ENCODE data around the gene DCTN3.
A peak's percentile ranks its signal among the peaks of the same experiment; 100 is the strongest.

DCTN3 gene

GRCh38 chr9:34637356-34638137 is 17.3 kb upstream of the DCTN3 start, which contains the start of gene SIGMAR1:
TSS of gene SIGMAR1 (minus strand) at chr9:34637787. CDS start at chr9:34637697, 90 bp downstream.
- no peaks in the 10 kb centered on the region for H3K9me3 Mint-ChIP-seq
- H3K4me1 Mint-ChIP-seq (ENCODE audit: low read depth) = peaks cover 39% of the 10 kb centered on the region
- H3K27me3 Mint-ChIP-seq = peaks cover 2% of the 10 kb centered on the region
- H3K36me3 Mint-ChIP-seq (ENCODE audit: low read depth) = peaks cover 15% of the 10 kb centered on the region
- H3K4me3 Mint-ChIP-seq = peak within 1 kb of the TSS; percentile 91
- intact Hi-C loops (cut with micrococcal nuclease) = loop anchor here (1.0 kb wide), 1 partner anchor 28 kb away; no protein-coding TSS in a partner anchor
- H3K27ac Mint-ChIP-seq = peak within 1 kb of the TSS; percentile 98

GRCh38 chr9:34636791-34637355 is 16.6 kb upstream of the DCTN3 start:
- Mint-ChIP-seq H3K27ac (peak overlapping the region; percentile 98), H3K36me3 (ENCODE audit: low read depth) (peaks cover 15% of the 10 kb centered on the region), H3K4me1 (ENCODE audit: low read depth) (peaks cover 39% of the 10 kb centered on the region), H3K27me3 (peaks cover 9% of the 10 kb centered on the region), H3K9me3 (no peaks in the 10 kb centered on the region), H3K4me3 (peak overlapping the region; percentile 91)
- intact Hi-C loops (cut with micrococcal nuclease) = loop anchor here (1.0 kb wide), 1 partner anchor 28 kb away; no protein-coding TSS in a partner anchor

- H3K4me3 Mint-ChIP-seq = no peak overlapping the region
- H3K27ac Mint-ChIP-seq = peak overlapping the region; percentile 11
- peaks cover 15% of the 10 kb centered on the region for H3K36me3 Mint-ChIP-seq (ENCODE audit: low read depth)
- no peaks in the 10 kb centered on the region for H3K9me3 Mint-ChIP-seq
- intact Hi-C loops (cut with micrococcal nuclease) = loop anchor here (2.0 kb wide), 1 partner anchor 89 kb away; no protein-coding TSS in a partner anchor
- peaks cover 22% of the 10 kb centered on the region for H3K27me3 Mint-ChIP-seq
- peaks cover 33% of the 10 kb centered on the region for H3K4me1 Mint-ChIP-seq (ENCODE audit: low read depth)
Measured at GRCh38 chr9:34635556-34635955, 15.3 kb upstream of the DCTN3 start.

- H3K27ac Mint-ChIP-seq = no peak overlapping the region
- intact Hi-C loops (cut with micrococcal nuclease) = loop anchor here (1.0 to 2.0 kb wide), 2 partner anchors 22 to 88 kb away; partner anchors contain the start of gene RPP25L
- no peaks in the 10 kb centered on the region for H3K9me3 Mint-ChIP-seq
- no peak overlapping the region for H3K4me3 Mint-ChIP-seq
- peaks cover 33% of the 10 kb centered on the region for H3K4me1 Mint-ChIP-seq (ENCODE audit: low read depth)
- peaks cover 30% of the 10 kb centered on the region for H3K27me3 Mint-ChIP-seq
- peaks cover 15% of the 10 kb centered on the region for H3K36me3 Mint-ChIP-seq (ENCODE audit: low read depth)
Measured at GRCh38 chr9:34634551-34635248, 14.4 kb upstream of the DCTN3 start.

- H3K36me3 Mint-ChIP-seq (ENCODE audit: low read depth) = peaks cover 15% of the 10 kb centered on the region
- H3K4me1 Mint-ChIP-seq (ENCODE audit: low read depth) = peaks cover 38% of the 10 kb centered on the region
- no peak overlapping the region for H3K4me3 Mint-ChIP-seq
- no peaks in the 10 kb centered on the region for H3K9me3 Mint-ChIP-seq
- intact Hi-C loops (cut with micrococcal nuclease) = loop anchor here (1.0 to 2.0 kb wide), 2 partner anchors 22 to 87 kb away; partner anchors contain the start of gene RPP25L
- H3K27me3 Mint-ChIP-seq = peaks cover 37% of the 10 kb centered on the region
- H3K27ac Mint-ChIP-seq = no peak overlapping the region
Measured at GRCh38 chr9:34633851-34634550, 13.7 kb upstream of the DCTN3 start.

- intact Hi-C loops (cut with micrococcal nuclease) = no loop called here
- Mint-ChIP-seq H3K4me3 (no peak overlapping the region), H3K4me1 (ENCODE audit: low read depth) (peaks cover 37% of the 10 kb centered on the region), H3K9me3 (no peaks in the 10 kb centered on the region), H3K27me3 (peaks cover 42% of the 10 kb centered on the region), H3K27ac (no peak overlapping the region), H3K36me3 (ENCODE audit: low read depth) (peaks cover 15% of the 10 kb centered on the region)
Measured at GRCh38 chr9:34633166-34633565, 12.9 kb upstream of the DCTN3 start.

GRCh38 chr9:34630402-34631154 is 10.3 kb upstream of the DCTN3 start:
- H3K4me1 Mint-ChIP-seq (ENCODE audit: low read depth) = peaks cover 23% of the 10 kb centered on the region
- peaks cover 68% of the 10 kb centered on the region for H3K27me3 Mint-ChIP-seq
- intact Hi-C loops (cut with micrococcal nuclease) = no loop called here
- H3K4me3 Mint-ChIP-seq = no peak overlapping the region
- H3K36me3 Mint-ChIP-seq (ENCODE audit: low read depth) = peaks cover 11% of the 10 kb centered on the region
- H3K9me3 Mint-ChIP-seq = no peaks in the 10 kb centered on the region
- no peak overlapping the region for H3K27ac Mint-ChIP-seq

GRCh38 chr9:34629491-34629808 is 9.2 kb upstream of the DCTN3 start:
- no peak overlapping the region for H3K27ac Mint-ChIP-seq
- H3K27me3 Mint-ChIP-seq = peaks cover 79% of the 10 kb centered on the region

GRCh38 chr9:34628656-34629490 is 8.6 kb upstream of the DCTN3 start, which contains the start of gene ARID3C:
TSS of gene ARID3C (minus strand) at chr9:34629066. CDS start at chr9:34628014, 1,052 bp downstream.
- H3K4me1 Mint-ChIP-seq (ENCODE audit: low read depth) = peaks cover 17% of the 10 kb centered on the region
- intact Hi-C loops (cut with micrococcal nuclease) = no loop called here
- no peaks in the 10 kb centered on the region for H3K36me3 Mint-ChIP-seq (ENCODE audit: low read depth)
- H3K4me3 Mint-ChIP-seq = peak within 1 kb of the TSS; percentile 65
- H3K27ac Mint-ChIP-seq = no peak within 1 kb of the TSS
- H3K9me3 Mint-ChIP-seq = no peaks in the 10 kb centered on the region
- peaks cover 85% of the 10 kb centered on the region for H3K27me3 Mint-ChIP-seq

More at GRCh38 chr9:34629491-34629808, 9.2 kb upstream of the DCTN3 start:
- Mint-ChIP-seq H3K4me1 (ENCODE audit: low read depth) (peaks cover 15% of the 10 kb centered on the region), H3K4me3 (peak overlapping the region; percentile 65), H3K36me3 (ENCODE audit: low read depth) (no peaks in the 10 kb centered on the region), H3K9me3 (no peaks in the 10 kb centered on the region)
- intact Hi-C loops (cut with micrococcal nuclease) = no loop called here

GRCh38 chr9:34627716-34628655 is 7.7 kb upstream of the DCTN3 start:
- Mint-ChIP-seq H3K4me3 (peak overlapping the region; percentile 63), H3K36me3 (ENCODE audit: low read depth) (no peaks in the 10 kb centered on the region), H3K9me3 (no peaks in the 10 kb centered on the region), H3K27ac (no peak overlapping the region), H3K27me3 (peaks cover 94% of the 10 kb centered on the region), H3K4me1 (ENCODE audit: low read depth) (peaks cover 23% of the 10 kb centered on the region)
- intact Hi-C loops (cut with micrococcal nuclease) = no loop called here

GRCh38 chr9:34625186-34625486 is 4.8 kb upstream of the DCTN3 start:
- Mint-ChIP-seq H3K27ac (no peak overlapping the region), H3K9me3 (no peaks in the 10 kb centered on the region), H3K27me3 (peaks cover 90% of the 10 kb centered on the region), H3K4me1 (ENCODE audit: low read depth) (peaks cover 32% of the 10 kb centered on the region), H3K36me3 (ENCODE audit: low read depth) (peaks cover 4% of the 10 kb centered on the region), H3K4me3 (no peak overlapping the region)
- intact Hi-C loops (cut with micrococcal nuclease) = no loop called here

Data from dendritic cell treated with granulocyte-macrophage colony-stimulating factor and Interleukin-4, amounts not matched to agents 40 ng/mL and 50 ng/mL, for 4 days (primary cell).